ENCODE results near the gene ARMCX1. TPM values are rescaled to one million over a fixed set of nuclear protein-coding genes. Genes with fewer than 3 reads are reported as not detected.

The ARMCX1 gene
- total RNA-seq, 1 experiment from 2014 or later, result 22.4 TPM

- Histone ChIP-seq H3K14ac (ENCODE audit: insufficient read depth, low read length) (no peak overlapping the region), H3K27ac (ENCODE audit: insufficient read length, low read depth, low read length) (no peak overlapping the region), H3K4ac (ENCODE audit: low read depth, low read length) (no peak overlapping the region), H3K18ac (ENCODE audit: insufficient read length, low read depth, low read length) (no peak overlapping the region), H4K5ac (ENCODE audit: insufficient read length, low read depth, low read length) (no peak overlapping the region), H2BK120ac (ENCODE audit: low read depth, low read length, poor library complexity, severe bottlenecking) (no peak overlapping the region), H3K27me3 (ENCODE audit: insufficient read depth, low read length) (no peaks in the 10 kb centered on the region), H2BK12ac (ENCODE audit: insufficient read length, low read depth, low read length) (no peak overlapping the region), H2BK15ac (ENCODE audit: low read depth, low read length) (no peak overlapping the region), H2AFZ (ENCODE audit: low read length) (no peak overlapping the region), H3T11ph (ENCODE audit: low read length) (no peak overlapping the region), H3K9ac (ENCODE audit: extremely low read depth, insufficient read length, low read length) (no peak overlapping the region), H4K8ac (replicated peaks; ENCODE audit: insufficient read length, low read depth, low read length) (no peak overlapping the region), H4K20me1 (ENCODE audit: control insufficient read depth, insufficient read depth, insufficient read length) (no peaks in the 10 kb centered on the region), H2BK20ac (ENCODE audit: low read depth, low read length, poor library complexity, severe bottlenecking) (no peak overlapping the region), H3K4me1 (ENCODE audit: insufficient read depth, low read length) (no peaks in the 10 kb centered on the region), H3K79me2 (ENCODE audit: insufficient read depth, low read length) (no peaks in the 10 kb centered on the region), H3K79me1 (ENCODE audit: insufficient read depth, low read depth, low read length, poor library complexity, severe bottlenecking) (no peaks in the 10 kb centered on the region), H2BK5ac (ENCODE audit: insufficient read length, low read length) (no peak overlapping the region), H3K4me2 (ENCODE audit: insufficient read depth, insufficient read length, low read length) (no peak overlapping the region), H3K23ac (ENCODE audit: insufficient read length, low read depth, low read length) (no peak overlapping the region), H3K9me3 (ENCODE audit: control insufficient read depth, low read depth, low read length) (peaks cover 19% of the 10 kb centered on the region), H3K56ac (ENCODE audit: insufficient read length, low read depth, low read length) (no peak overlapping the region), H3K23me2 (ENCODE audit: insufficient read length, low read depth, low read length, poor library complexity, severe bottlenecking) (peaks cover 4% of the 10 kb centered on the region), H2AK5ac (ENCODE audit: insufficient read length, low read length) (no peak overlapping the region), H4K91ac (ENCODE audit: insufficient read length, low read depth, low read length) (no peak overlapping the region)
- WGBS (ENCODE audit: extremely low coverage, insufficient read length, low lambda C conversion rate), result no CpG with 5 or more reads among the region's 23 CpGs
- Mint-ChIP-seq H3K4me1 (peaks cover 8 to 21% of the 10 kb centered on the region in 2 experiments; a peak in 3 of 4 replicates), H3K4me3 (no peak overlapping the region; a peak in 1 of 5 replicates), H3K9me3 (peaks cover 62 to 77% of the 10 kb centered on the region in 2 experiments), H3K27ac (no peak overlapping the region), H3K36me3 (ENCODE audit: insufficient read depth in 1 of 3, low read depth in 3 of 3) (peaks cover 22 to 35% (median 23%) of the 10 kb centered on the region in 3 experiments), H3K27me3 (ENCODE audit: low read depth) (no peaks in the 10 kb centered on the region)
- DNase-seq, result no peak
- no peak for TF ChIP-seq CTCF (conservative IDR thresholded peaks at IDR 0.05)
Measured at GRCh38 chrX:101552714-101553113, 2.4 kb downstream of the ARMCX1 start.
